Stimulated activated CD8-positive, alpha-beta memory T cell treated with anti-CD3 and anti-CD28 coated beads, Interleukin-15, amount 100 ng/mL, for 48 hours (primary cell): ENCODE results near the gene COIL.

ENCODE experiments used
- DNase-seq, 2 donors: peaks; one replicate each; pipeline ENCODE4 v3.0.0-alpha.2; 2020; ENCODE audit warnings: low read depth in 2 of 2

COIL gene

DNA sequence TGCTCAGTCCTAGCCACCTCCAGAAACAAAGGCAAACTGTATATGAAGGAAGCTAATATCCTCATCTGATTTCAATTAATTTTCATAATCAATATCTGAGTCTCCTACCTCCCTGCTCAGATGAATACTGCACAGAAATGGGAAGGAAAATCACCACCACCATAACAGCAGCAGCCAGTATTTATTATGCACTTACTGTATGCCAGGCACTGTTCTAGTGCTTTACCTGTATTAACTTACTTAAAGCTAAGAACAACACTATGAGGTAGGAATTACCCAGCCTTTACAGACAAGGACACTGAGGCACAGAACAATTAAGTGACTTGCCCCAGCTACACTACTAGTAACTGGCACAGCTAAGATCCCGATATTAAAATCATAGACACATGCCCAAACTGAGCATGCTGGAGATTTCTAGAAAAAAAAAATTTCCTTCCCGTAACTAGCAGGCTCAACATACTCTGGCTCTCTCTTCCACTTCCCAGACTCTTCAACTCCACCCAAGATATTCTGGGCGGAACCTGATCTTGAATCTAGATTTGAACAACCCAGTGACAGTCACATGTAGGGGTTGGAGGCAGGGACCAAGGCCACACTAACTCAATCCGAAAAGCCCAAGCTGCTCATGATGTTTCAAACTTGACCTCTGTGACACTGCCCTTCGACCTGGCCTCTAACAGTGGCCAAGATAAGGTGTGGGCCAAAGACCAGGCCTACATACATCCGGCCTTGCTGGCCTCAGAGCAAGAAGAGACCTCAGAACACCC is 50.9 kb downstream of the COIL start:
- DNase-seq, result no peak

DNA sequence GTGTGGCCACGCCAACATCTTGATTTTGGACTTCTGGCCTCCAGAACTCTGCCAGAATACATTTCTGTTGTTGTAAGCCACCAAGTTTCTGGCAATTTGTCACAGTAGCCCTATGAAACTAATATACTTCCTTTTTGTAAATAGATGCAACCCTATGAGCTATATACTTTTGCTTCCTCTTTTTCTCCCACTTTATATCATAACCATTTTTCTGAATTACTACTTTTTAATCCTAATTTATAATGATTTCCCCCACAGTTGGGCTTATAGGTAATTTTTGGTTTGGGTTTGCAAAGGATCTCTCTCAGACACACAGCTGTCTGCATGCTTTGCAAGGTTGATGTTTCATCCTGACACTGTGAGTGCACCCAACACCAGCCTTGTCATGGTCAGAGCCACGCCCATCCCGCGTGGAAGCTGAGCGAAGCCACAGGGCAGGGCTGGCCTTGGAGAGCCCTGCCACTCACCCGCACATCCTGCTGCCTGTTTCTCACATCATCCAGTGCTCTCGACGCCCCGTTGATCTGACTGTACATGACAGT is 52.8 kb downstream of the COIL start:
- DNase-seq, result peak in 1 of 2 donors; percentile 21

DNA sequence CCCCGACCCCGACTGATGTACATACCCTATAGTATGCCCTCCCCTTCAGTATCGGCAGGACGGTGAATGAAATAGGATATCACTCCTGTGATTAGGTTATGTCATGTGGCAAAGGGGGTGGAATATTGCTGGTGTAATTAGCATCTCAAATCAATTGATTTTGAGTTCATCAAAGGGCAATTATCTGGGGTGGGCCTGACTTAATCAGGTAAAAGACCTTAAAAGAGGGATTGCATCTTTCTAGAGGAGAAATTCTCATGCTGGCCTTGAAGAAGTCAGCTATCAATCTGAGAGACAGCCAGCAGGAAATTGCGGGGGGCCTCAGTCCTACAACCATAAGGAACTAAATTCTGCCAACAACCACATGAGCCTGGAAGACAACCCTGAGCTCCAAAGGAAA is 57.3 kb downstream of the COIL start:
- DNase-seq, result no peak

DNA sequence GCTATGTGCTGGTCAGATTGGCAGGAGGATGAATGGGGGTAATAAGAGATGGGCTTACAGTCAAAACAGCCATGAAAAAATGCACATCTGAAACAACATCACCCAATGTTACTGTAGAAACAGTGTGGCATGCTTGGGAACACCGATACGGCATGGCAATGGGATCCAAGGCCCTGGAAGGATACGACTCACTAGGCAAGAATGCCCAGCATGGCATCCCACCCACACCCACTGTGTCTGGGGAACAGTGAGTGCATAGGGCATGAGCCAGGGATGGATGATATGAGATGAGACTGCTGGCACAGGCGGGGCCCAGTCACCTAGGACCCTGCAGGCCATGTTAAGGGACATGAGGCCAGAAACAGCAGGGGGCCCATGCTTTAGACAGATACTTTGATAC is 58.5 kb downstream of the COIL start:
- DNase-seq, result no peak

DNA sequence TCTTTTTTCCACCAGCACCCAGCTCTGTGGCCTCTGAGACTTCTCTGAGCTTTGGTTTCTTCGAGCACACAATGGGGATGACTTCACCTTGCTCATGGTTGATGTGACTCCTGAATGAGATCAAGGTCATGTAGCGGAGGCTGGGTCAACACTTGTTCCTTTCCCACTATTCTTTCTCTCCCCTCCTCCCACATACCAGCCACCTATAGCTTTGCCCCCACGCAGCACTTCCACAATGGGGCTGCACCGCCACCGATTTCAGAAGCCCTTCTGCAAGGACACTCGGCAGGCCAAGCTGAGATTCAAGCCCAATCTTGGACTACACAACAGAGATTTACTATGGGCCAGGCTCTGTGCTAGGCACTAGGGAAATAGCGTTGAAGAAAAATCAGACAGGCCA is 61.4 kb downstream of the COIL start:
- DNase-seq, result no peak

DNA sequence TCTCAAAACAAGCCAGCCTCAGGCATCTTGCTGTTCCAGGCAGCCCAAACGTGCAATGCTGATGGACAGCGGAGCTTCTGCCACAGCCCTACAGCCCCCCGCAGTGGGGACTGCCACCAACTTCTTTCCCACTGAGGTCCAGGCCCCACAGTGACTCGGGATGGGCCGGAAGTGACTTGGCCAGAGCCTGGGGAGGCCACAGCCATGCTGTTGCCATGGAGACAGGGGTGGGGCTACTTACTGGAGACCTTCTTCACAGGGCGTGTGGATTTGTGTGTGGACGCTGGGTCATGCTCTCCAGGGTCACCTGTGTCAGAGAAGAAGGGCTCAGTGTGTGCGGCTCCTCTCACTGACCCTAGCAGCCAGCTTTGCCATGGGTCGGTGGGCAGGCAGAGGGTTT is 62.0 kb downstream of the COIL start:
- DNase-seq, result no peak

DNA sequence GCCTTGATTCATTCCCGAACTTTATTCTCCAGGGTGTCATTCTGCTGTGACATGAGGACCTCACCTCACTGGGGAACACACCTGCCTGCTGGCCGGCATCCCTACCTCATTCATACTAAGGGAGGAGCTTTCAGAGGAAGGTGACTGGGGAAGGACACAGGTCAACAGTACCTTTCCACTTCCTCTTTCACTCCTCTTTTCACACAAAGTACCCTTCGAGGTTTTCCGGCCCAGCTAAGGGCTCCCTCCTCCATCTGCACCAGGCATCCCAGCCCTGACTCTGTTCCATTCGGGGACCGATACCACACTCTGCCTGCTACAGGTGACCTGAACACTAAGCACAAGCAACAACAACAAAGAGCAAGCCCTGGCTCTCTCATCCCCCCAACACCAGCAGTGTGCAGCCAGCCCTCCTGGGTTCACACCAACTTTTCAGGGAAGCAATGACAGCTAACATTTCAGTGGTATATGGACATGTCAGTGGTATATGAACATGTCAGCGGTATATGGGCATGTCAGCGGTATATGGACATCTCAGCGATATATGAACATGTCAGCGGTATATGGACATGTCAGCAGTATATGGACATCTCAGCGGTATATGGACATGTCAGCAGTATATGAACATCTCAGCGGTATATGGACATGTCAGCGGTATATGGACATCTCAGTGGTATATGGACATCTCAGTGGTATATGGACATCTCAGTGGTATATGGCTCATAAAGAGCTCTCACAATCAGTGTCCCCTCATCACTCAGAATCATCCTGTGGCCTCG is 63.0 kb downstream of the COIL start:
- DNase-seq, result no peak

DNA sequence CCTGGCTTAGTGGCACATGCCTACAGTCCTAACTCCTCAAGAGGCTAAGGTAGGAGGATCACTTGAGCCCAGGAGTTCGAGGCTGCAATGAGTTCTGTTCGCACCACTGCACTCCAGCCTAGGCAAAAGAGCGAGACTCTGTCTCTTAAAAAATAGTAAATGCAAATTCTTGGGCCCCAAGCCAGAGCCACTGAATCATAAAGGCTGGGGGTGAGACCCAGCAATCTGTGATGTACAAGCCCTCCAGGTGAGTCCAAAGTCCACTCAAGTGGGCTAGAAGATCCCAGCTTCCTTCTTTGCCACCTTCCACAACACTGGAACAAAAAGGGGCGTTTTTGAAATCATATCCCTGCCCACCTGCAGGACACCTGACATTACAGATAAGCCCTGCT is 63.9 kb downstream of the COIL start:
- no peak for DNase-seq

DNA sequence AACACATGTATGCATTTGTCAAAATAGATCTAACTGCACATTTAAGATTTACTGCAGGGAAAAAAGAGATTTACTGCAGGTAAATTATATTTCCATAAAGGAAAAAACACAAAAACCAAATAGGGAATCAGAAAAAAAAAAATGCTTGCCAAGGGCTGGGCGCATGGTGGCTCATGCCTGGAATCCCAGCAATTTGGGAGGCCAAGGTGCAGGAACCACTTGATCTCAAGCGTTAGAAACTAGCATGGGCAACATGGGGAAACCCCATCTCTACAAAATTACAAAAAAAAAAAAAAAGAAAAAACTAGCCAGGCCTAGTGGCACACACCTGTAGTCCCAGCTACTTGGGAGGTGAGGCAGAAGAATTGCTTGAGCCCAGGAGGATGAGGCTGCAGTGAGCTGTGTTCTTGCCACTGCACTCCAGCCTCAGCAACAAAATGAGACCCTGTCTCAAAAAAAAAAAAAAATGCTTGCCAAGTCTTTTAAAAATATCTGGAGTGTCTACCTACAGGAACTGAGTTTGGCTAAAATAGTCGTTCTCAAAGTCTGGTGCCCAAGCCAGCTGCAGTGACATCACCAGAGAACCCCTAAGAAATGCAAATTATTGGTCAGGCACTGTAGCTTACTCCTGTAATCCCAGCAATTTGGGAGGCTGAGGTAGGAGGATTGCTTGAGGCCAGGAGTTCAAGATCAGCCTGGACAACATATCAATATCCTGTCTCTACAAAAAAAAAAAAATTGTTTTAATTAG is 64.5 kb downstream of the COIL start:
- no peak for DNase-seq

DNA sequence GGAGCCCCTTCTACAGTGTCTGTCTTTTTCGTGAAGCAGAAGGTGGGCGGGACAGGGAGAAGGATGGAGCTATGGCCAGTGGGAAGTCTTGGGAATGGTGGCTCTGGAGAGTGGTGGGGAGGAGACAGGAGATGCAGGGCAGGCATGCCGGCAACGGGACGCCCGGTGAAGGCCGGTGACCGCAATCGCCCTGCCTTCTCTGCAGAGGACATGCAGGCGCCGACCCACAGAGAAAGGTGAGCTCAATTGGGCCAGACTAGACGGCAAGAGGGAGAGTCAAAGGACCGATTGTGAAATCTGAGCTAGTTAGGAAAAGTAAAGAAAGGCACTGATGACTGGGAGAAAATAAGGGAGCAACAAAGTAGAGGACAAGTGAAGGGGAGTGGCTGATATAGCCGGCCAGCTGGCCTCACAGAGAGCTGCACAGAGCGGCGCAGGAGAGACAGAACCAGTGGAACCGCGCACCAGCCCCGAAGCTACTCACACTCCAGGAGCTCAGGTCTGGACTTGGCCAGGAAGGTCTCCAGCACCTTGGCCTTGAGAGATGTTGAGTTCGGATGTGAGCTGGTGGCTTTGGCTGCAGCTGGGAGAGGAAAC is 65.9 kb downstream of the COIL start:
- no peak for DNase-seq

DNA sequence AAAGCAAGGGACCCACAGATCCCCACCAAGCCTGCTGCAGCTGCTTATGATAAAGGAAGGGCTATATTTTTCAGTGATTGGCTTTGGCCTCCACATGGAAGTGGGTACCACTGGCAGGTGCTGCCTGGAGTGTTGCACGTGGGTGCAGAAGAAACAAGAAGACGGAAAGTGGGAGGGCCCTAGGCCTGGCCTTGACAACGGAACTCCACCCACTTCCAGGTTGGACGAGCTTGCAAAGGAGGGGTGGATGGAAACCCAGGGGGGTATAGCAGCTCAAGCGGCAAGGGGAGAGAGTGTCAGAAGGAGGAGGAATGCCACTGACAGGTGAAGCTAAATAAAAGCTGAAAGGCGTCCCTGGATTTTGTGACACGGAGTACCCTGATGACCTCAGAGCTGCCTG is 67.3 kb downstream of the COIL start:
- DNase-seq, result no peak

DNA sequence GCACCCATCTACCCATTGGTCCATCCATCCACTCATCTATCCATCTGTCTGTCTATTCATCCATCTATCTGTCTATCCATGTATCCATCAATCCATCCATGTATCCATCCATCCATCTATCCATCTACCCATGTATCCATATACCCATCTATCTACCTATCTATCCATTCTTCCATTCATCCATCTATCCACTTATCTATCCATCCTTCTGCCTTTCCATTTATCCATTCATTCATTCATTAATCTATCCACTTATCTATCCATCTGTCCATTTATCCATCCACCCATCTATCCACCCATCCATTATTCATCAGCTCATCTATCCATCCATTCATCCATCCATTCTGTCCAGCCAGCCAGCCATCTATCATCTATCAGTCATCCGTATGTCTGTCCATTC is 68.5 kb downstream of the COIL start:
- DNase-seq, result no peak

DNA sequence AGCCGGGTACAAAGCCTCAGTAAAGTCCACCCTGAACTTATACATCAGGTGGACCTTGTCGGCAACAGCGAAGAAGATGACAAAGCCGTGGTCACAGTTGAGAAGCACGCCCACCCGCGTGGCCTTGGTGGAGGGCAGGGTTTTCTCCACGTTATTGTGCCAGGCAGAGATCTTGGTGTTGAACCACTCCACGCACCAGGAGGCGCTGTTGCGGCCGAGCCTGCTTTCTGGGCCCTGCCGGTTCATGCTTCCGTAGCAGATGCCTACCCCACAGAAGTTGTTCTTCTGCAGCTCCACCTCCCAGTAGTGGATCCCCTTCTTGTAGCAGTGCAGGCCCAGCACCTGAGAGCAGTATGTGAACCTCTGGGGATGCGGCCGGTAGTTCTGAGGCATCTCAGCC is 69.1 kb downstream of the COIL start:
- peak; percentile 28 to 43 for DNase-seq

DNA sequence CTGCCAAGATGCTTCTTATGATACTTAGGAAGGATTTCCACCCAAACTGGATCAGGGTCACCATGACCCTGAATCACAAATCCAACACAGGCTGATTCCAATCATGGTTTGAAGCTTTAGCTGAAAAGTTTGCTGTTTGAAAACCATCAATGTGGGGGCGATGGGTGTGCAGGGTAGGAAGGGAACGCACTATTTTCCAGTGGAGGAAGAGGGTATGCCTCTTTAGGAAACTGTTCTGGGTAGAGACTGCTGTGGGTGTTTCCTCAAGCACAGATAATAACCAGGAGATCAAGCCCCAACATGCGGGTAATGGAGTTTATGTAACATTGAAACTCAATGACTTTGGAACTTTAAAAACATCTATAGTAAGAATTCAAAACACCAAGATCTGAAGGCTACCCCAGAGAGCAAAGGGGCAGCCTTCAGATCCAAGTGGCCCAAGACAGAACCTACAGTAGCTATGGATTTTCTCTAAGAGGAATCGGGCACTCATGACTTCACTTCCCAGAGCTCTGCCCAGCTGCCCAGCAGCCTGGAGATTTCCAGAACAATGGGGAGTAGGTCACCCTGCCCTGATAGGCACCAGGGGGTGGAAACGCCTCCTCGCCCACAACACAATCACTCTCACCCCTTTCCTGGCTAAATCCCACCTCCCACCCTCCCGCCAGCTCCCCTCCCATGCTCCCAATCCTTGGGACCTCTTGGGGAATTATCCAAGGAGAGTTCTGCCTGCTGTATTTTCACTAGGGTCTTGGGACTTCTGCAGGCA is 69.8 kb downstream of the COIL start:
- DNase-seq, result no peak

DNA sequence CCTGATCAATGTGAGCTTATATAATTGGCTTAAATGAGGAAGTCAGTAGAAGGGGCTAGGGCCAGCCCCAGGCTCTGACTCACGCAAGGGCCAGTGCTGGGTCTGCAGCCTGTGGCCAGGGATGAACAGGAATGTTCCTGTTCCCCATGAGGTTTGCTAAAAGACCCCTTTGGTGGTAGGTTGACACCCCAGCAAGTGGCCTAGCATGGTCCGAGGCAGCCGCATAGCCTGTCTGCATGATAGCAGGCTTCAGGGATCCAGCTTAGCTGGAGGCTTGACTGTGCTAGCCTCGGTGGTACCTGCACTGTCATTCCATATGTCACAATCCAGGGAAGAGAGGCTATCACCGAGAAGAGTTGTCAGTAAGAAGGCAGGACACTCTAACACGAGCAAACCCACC is 70.5 kb downstream of the COIL start:
- DNase-seq, result no peak
